ENCODE measurements around the gene RNH1. TPM values are rescaled to one million over a fixed set of nuclear protein-coding genes. Genes with fewer than 3 reads are reported as not detected.

RNH1 gene
- polyA plus RNA-seq, 3 donors: 381 to 445 (median 443) TPM

DNA sequence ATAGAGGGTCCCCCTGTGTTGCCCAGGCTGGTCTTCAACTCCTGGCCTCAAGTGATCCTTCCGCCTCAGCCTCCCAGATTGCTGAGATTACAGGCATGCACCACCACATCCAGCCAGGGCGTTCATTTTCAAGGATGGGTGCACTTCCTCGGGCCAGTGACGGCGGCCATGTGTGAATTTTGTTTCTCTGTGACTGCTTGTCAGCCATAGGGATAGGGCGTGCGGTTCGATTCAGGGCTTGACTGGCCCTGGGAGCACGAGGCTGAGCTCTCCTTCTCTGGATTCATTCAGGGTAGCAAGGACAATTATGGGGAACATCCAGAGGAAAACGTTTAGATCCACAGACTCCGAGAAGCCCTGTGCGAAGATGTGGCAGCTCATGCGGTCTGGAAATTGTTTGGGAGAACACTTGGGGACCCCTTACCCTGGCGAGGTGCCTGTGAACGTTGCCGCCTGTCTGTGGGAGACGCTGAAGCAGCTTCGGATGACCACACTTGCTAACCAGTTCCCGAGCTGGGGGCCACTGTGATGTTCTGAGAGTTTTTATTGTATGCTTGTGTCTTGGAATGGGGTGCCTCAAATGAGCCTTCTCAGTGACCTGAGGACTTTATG lies 54.0 kb downstream of the RNH1 start:
- Histone ChIP-seq H3K4me1 (ENCODE audit: control insufficient read depth in 1 of 2, insufficient read depth in 2 of 2, low read length in 2 of 2) (peaks cover 24 to 34% of the 10 kb centered on the region in 2 donors), H3K4me2 (replicated peaks; ENCODE audit: extremely low read depth, low read length, poor library complexity, severe bottlenecking) (no peak overlapping the region), H3K36me3 (replicated peaks in 1 of 2; ENCODE audit: control insufficient read depth in 1 of 2, insufficient read depth in 2 of 2, low read length in 2 of 2) (peaks cover 6 to 29% of the 10 kb centered on the region in 2 donors), H3K27me3 (ENCODE audit: control insufficient read depth in 2 of 2, insufficient read depth in 2 of 2, low read length in 2 of 2) (no peaks in the 10 kb centered on the region), H3K9me3 (replicated peaks in 1 of 2; ENCODE audit: control insufficient read depth in 1 of 2, insufficient read depth in 1 of 2, low read length in 2 of 2) (no peaks in the 10 kb centered on the region), H3K27ac (ENCODE audit: low read depth in 1 of 2, low read length in 2 of 2) (no peak overlapping the region), H3K79me2 (ENCODE audit: insufficient read depth, low read length) (peaks cover 14% of the 10 kb centered on the region), H2AFZ (ENCODE audit: insufficient read depth, low read depth, low read length, poor library complexity, severe bottlenecking) (no peak overlapping the region), H3K9ac (ENCODE audit: insufficient read depth, low read length, poor library complexity, severe bottlenecking) (no peak overlapping the region), H4K20me1 (ENCODE audit: insufficient read depth, low read length) (peaks cover 22% of the 10 kb centered on the region), H3K4me3 (replicated peaks in 1 of 3; ENCODE audit: low read depth in 2 of 3, low read length in 3 of 3) (no peak overlapping the region)
- no peak for DNase-seq
- Mint-ChIP-seq H3K27me3 (ENCODE audit: low read depth in 3 of 3) (peaks cover 3 to 7% (median 3%) of the 10 kb centered on the region in 3 donors), H3K4me1 (peaks cover 30% of the 10 kb centered on the region), H3K4me3 (no peak overlapping the region), H3K36me3 (peaks cover 31 to 49% of the 10 kb centered on the region in 2 donors), H3K27ac (peak overlapping the region in 2 of 7 donors; percentile 54 to 61), H3K9me3 (no peaks in the 10 kb centered on the region)
- intact Hi-C loops (cut with micrococcal nuclease): no loop called here
- WGBS (ENCODE audit: insufficient coverage): 96% methylated on average over 19 of the region's 19 CpGs
- TF ChIP-seq, protein P1, sequence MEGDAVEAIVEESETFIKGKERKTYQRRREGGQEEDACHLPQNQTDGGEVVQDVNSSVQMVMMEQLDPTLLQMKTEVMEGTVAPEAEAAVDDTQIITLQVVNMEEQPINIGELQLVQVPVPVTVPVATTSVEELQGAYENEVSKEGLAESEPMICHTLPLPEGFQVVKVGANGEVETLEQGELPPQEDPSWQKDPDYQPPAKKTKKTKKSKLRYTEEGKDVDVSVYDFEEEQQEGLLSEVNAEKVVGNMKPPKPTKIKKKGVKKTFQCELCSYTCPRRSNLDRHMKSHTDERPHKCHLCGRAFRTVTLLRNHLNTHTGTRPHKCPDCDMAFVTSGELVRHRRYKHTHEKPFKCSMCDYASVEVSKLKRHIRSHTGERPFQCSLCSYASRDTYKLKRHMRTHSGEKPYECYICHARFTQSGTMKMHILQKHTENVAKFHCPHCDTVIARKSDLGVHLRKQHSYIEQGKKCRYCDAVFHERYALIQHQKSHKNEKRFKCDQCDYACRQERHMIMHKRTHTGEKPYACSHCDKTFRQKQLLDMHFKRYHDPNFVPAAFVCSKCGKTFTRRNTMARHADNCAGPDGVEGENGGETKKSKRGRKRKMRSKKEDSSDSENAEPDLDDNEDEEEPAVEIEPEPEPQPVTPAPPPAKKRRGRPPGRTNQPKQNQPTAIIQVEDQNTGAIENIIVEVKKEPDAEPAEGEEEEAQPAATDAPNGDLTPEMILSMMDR (IDR thresholded peaks at IDR 0.05): no peak

GRCh38 chr11:452203-452744 lies 54.8 kb downstream of the RNH1 start:
- no peak overlapping the region for H3K27ac ChIP-seq (ENCODE audit: low read depth in 1 of 2, low read length in 2 of 2)
- Mint-ChIP-seq H3K36me3 (peaks cover 28 to 44% of the 10 kb centered on the region in 2 donors), H3K27ac (peak overlapping the region in 1 of 7 donors; percentile 63), H3K9me3 (no peaks in the 10 kb centered on the region), H3K4me1 (peaks cover 29% of the 10 kb centered on the region), H3K4me3 (no peak overlapping the region), H3K27me3 (ENCODE audit: low read depth in 3 of 3) (peaks cover 3 to 7% (median 3%) of the 10 kb centered on the region in 3 donors)
- intact Hi-C loops (cut with micrococcal nuclease): no loop called here
- H3K9me3 ChIP-seq (replicated peaks in 1 of 2; ENCODE audit: control insufficient read depth in 1 of 2, insufficient read depth in 1 of 2, low read length in 2 of 2): no peaks in the 10 kb centered on the region
- peaks cover 18% of the 10 kb centered on the region for H4K20me1 ChIP-seq (ENCODE audit: insufficient read depth, low read length)
- no peak overlapping the region for H3K9ac ChIP-seq (ENCODE audit: insufficient read depth, low read length, poor library complexity, severe bottlenecking)
- H3K36me3 ChIP-seq (replicated peaks in 1 of 2; ENCODE audit: control insufficient read depth in 1 of 2, insufficient read depth in 2 of 2, low read length in 2 of 2): peaks cover 6 to 29% of the 10 kb centered on the region in 2 donors
- DNase-seq: no peak
- no peak overlapping the region for H3K4me2 ChIP-seq (replicated peaks; ENCODE audit: extremely low read depth, low read length, poor library complexity, severe bottlenecking)
- WGBS (ENCODE audit: insufficient coverage): 96% methylated on average over 10 of the region's 12 CpGs
- no peak overlapping the region for H3K4me3 ChIP-seq (replicated peaks in 1 of 3; ENCODE audit: low read depth in 2 of 3, low read length in 3 of 3)
- no peaks in the 10 kb centered on the region for H3K27me3 ChIP-seq (ENCODE audit: control insufficient read depth in 2 of 2, insufficient read depth in 2 of 2, low read length in 2 of 2)
- TF ChIP-seq, protein P1 (IDR thresholded peaks at IDR 0.05): no peak
- H3K4me1 ChIP-seq (ENCODE audit: control insufficient read depth in 1 of 2, insufficient read depth in 2 of 2, low read length in 2 of 2): peaks cover 27 to 34% of the 10 kb centered on the region in 2 donors
- H3K79me2 ChIP-seq (ENCODE audit: insufficient read depth, low read length): peaks cover 14% of the 10 kb centered on the region
- H2AFZ ChIP-seq (ENCODE audit: insufficient read depth, low read depth, low read length, poor library complexity, severe bottlenecking): no peak overlapping the region

Measured in CD14-positive monocyte (primary cell).